ENCODE data around the gene PMM1. TPM values are rescaled to one million over a fixed set of nuclear protein-coding genes. Genes with fewer than 3 reads are reported as not detected.

PMM1 gene
- total and polyA plus RNA-seq, 2 of the 13 experiments (the other 11 are each of a cell fraction or from before 2014, with no cell fraction given): 17.8 to 95.6 TPM

GRCh38 chr22:41589391-41590241, at the start of gene PMM1 (continued):
- TF ChIP-seq IKZF4 (CRISPR knock-in tag; IDR thresholded peaks at IDR 0.05; ENCODE audit: borderline replicate concordance, low read depth, not compliant biosample characterization) (no peak), ZBTB2 (CRISPR knock-in tag; IDR thresholded peaks at IDR 0.05; ENCODE audit: low read depth) (no peak), XBP1 (CRISPR knock-in tag; IDR thresholded peaks at IDR 0.05) (no peak), ARID3A (IDR thresholded peaks at IDR 0.05; ENCODE audit: low read depth, low read length) (peak; percentile 85; the same call in 1 of the 2 replicates), ZNF329 (CRISPR knock-in tag; IDR thresholded peaks at IDR 0.05; ENCODE audit: low read depth) (no peak), KDM4B (CRISPR knock-in tag; IDR thresholded peaks at IDR 0.05) (no peak), GRHL1 (CRISPR knock-in tag; conservative IDR thresholded peaks at IDR 0.05) (no peak), HIVEP1 (CRISPR knock-in tag; IDR thresholded peaks at IDR 0.05) (peak; percentile 41; the same call in 1 of the 2 replicates), UBTF (CRISPR knock-in tag; IDR thresholded peaks at IDR 0.05) (peak; percentile 60; the same call in 1 of the 2 replicates), HOXD1 (CRISPR knock-in tag; IDR thresholded peaks at IDR 0.05) (peak; percentile 50; the same call in 1 of the 2 replicates), RBM39 (IDR thresholded peaks at IDR 0.05; ENCODE audit: low read depth, low read length, poor library complexity, severe bottlenecking) (peak; percentile 30), ETV5 (CRISPR knock-in tag; IDR thresholded peaks at IDR 0.05; ENCODE audit: borderline replicate concordance) (peak; percentile 31; the same call in 1 of the 2 replicates), PHF20 (CRISPR knock-in tag; IDR thresholded peaks at IDR 0.05) (0 out of 2 replicates have a peak, but pooled peaks have one; percentile 53), MIXL1 (CRISPR knock-in tag; IDR thresholded peaks at IDR 0.05) (no peak), TFDP2 (CRISPR knock-in tag; IDR thresholded peaks at IDR 0.05) (peak; percentile 93), ISL2 (CRISPR knock-in tag; IDR thresholded peaks at IDR 0.05) (0 out of 2 replicates have a peak, but pooled peaks have one; percentile 6), JARID2 (CRISPR knock-in tag; IDR thresholded peaks at IDR 0.05; ENCODE audit: insufficient replicate concordance) (peak; percentile 24), ZNF567 (CRISPR knock-in tag; IDR thresholded peaks at IDR 0.05; ENCODE audit: borderline replicate concordance) (peak; percentile 87; the same call in 1 of the 2 replicates), HNRNPK (IDR thresholded peaks at IDR 0.05; ENCODE audit: low read depth, low read length, poor library complexity, severe bottlenecking) (peak; percentile 35), KAT8 (CRISPR knock-in tag; IDR thresholded peaks at IDR 0.05) (0 out of 2 replicates have a peak, but pooled peaks have one; percentile 27)

Measured in HepG2 (cell line).